Left lung (tissue), 10 donors: ENCODE data around the gene TNFRSF12A. TPM values are rescaled to one million over a fixed set of nuclear protein-coding genes. Genes with fewer than 3 reads are reported as not detected.
A peak's percentile ranks its signal among the peaks of the same experiment; 100 is the strongest.

ENCODE experiments used
- ATAC-seq: fragments of 200-7000 bp; cut with Tn5 transposase; one replicate; pipeline ENCODE4 v1.9.1; 2020; ENCODE audit warnings: moderate library complexity
- DNase-seq, 4 donors: peaks; one replicate each; pipeline ENCODE4 v3.0.0-alpha.2; 2013 to 2020
- H3K27ac ChIP-seq, 2 donors: fragments of 200-600 bp; sonication (generic) in 1 of 2; one replicate each; pipeline versions ENCODE4 v1.5.0 to v1.8.0; 2020 to 2021
- H3K27me3 ChIP-seq, 2 donors: fragments of 200-600 bp; sonication (generic) in 1 of 2; one replicate each; pipeline versions ENCODE4 v1.5.0 to v1.8.0; 2020 to 2021
- H3K36me3 ChIP-seq, 2 donors: fragments of 200-600 bp; sonication (generic) in 1 of 2; one replicate each; pipeline versions ENCODE4 v1.5.0 to v1.8.0; 2020 to 2021
- H3K4me1 ChIP-seq, 2 donors: fragments of 200-600 bp; one replicate each; pipeline ENCODE4 v1.8.0; 2021
- H3K4me3 ChIP-seq, 2 donors: fragments of 200-600 bp; sonication (generic) in 1 of 2; one replicate each; pipeline versions ENCODE4 v1.5.0 to v1.8.0; 2020 to 2021; ENCODE audit warnings: mild to moderate bottlenecking in 1 of 2
- H3K9me3 ChIP-seq, 2 donors: fragments of 200-600 bp; sonication (generic) in 1 of 2; one replicate each; pipeline versions ENCODE4 v1.5.0 to v1.8.0; 2020 to 2021
- CTCF ChIP-seq, 2 donors: fragments of 200-600 bp; sonication (generic) in 1 of 2; IDR thresholded peaks; one replicate each; pipeline versions ENCODE4 v1.5.0 to v1.8.0; 2021; ENCODE audit warnings: antibody characterized with exemption in 2 of 2
- intact Hi-C, 2 donors: fragments of 100-400 bp; cut with DNase I; formaldehyde crosslinking; loops; one replicate each; pipeline versions ENCODE4 v1.11.2 to v1.14.2; 2022
- polyA plus RNA-seq, 6 donors: library from polyadenylated mRNA; unstranded; fragments of 120-200 nt; gene quantifications; one replicate each; pipeline ENCODE4 v1.2.1, GENCODE V29; 2013; ENCODE audit not compliant: insufficient read length in 6 of 6
- total RNA-seq, 2 donors: library from RNA; stranded (reverse); fragmentation: NEBNext Ultra II Directional; extraction: Animal tissue kit (Norgen Biotek cat#: 25700); gene quantifications; one replicate each; pipeline ENCODE4 v1.2.1, GENCODE V29; 2021
- donor health status: DM: no; HTN: yes; CAD: no.
- donor health status: DM: no; HTN: no; CAD: no.

TNFRSF12A gene
- total and polyA plus RNA-seq, 8 donors, result 2.6 to 126 (median 4.8) TPM

- ATAC-seq, result peak; percentile 82
- Histone ChIP-seq H3K27ac (no peak overlapping the region), H3K36me3 (no peaks in the 10 kb centered on the region), H3K4me1 (peaks cover 11 to 34% of the 10 kb centered on the region in 2 donors), H3K27me3 (peaks cover 0 to 27% of the 10 kb centered on the region in 2 donors), H3K9me3 (no peaks in the 10 kb centered on the region), H3K4me3 (no peak overlapping the region)
- intact Hi-C loops, result no loop called here
- DNase-seq, result peak; percentile 65 to 98 (median 80)
- peak; percentile 98 to 99 for TF ChIP-seq CTCF (IDR thresholded peaks at IDR 0.05)
Observed at GRCh38 chr16:2983706-2984136, 36.4 kb upstream of the TNFRSF12A start.

GRCh38 chr16:2985462-2985861 lies 34.7 kb upstream of the TNFRSF12A start:
- ATAC-seq (no peak), DNase-seq (peak in 2 of 4 donors; percentile 53)
- intact Hi-C loops, result no loop called here
- Histone ChIP-seq H3K4me3 (no peak overlapping the region), H3K27ac (no peak overlapping the region), H3K27me3 (peaks cover 0 to 43% of the 10 kb centered on the region in 2 donors), H3K4me1 (peaks cover 6 to 23% of the 10 kb centered on the region in 2 donors), H3K36me3 (no peaks in the 10 kb centered on the region), H3K9me3 (no peaks in the 10 kb centered on the region)
- no peak for TF ChIP-seq CTCF (IDR thresholded peaks at IDR 0.05)

GRCh38 chr16:2985893-2986355 lies 34.2 kb upstream of the TNFRSF12A start:
- Histone ChIP-seq H3K27ac (no peak overlapping the region), H3K36me3 (no peaks in the 10 kb centered on the region), H3K9me3 (no peaks in the 10 kb centered on the region), H3K27me3 (peaks cover 0 to 46% of the 10 kb centered on the region in 2 donors), H3K4me1 (peaks cover 3 to 19% of the 10 kb centered on the region in 2 donors), H3K4me3 (no peak overlapping the region)
- no peak for TF ChIP-seq CTCF (IDR thresholded peaks at IDR 0.05)
- intact Hi-C loops, result no loop called here
- DNase-seq (no peak), ATAC-seq (no peak)

- H3K36me3 ChIP-seq, result no peaks in the 10 kb centered on the region
- DNase-seq (peak in 1 of 4 donors; percentile 71), ATAC-seq (no peak)
- intact Hi-C loops, result no loop called here
- peaks cover 0 to 13% of the 10 kb centered on the region in 2 donors for H3K4me1 ChIP-seq
- no peak overlapping the region for H3K4me3 ChIP-seq
- no peak overlapping the region for H3K27ac ChIP-seq
- peaks cover 0 to 49% of the 10 kb centered on the region in 2 donors for H3K27me3 ChIP-seq
- TF ChIP-seq CTCF (IDR thresholded peaks at IDR 0.05), result no peak
- H3K9me3 ChIP-seq, result no peaks in the 10 kb centered on the region
Observed at GRCh38 chr16:2986623-2987188, 33.5 kb upstream of the TNFRSF12A start.

GRCh38 chr16:2987286-2987685 lies 32.9 kb upstream of the TNFRSF12A start:
- Histone ChIP-seq H3K4me3 (no peak overlapping the region), H3K9me3 (no peaks in the 10 kb centered on the region), H3K36me3 (no peaks in the 10 kb centered on the region), H3K27ac (no peak overlapping the region), H3K4me1 (peaks cover 0 to 13% of the 10 kb centered on the region in 2 donors), H3K27me3 (peaks cover 0 to 49% of the 10 kb centered on the region in 2 donors)
- ATAC-seq (no peak), DNase-seq (no peak)
- no peak for TF ChIP-seq CTCF (IDR thresholded peaks at IDR 0.05)
- intact Hi-C loops, result no loop called here
